T-helper 2 cell treated with Interferon-gamma antibody and Interleukin-4, amounts not matched to agents 5 μg/mL and 100 μg/mL, for 36 hours (primary cell): ENCODE measurements around the gene COLGALT1.

Source experiments
- DNase-seq: peaks from one replicate; pipeline ENCODE4 v3.0.0; 2021; ENCODE audit warnings: low spot score
- H3K27ac Mint-ChIP-seq: one replicate; pipeline ENCODE4 v1.8.0; 2021; ENCODE audit warnings: mild to moderate bottlenecking, mixed read lengths
- H3K27me3 Mint-ChIP-seq: one replicate; pipeline ENCODE4 v1.8.0; 2021; ENCODE audit warnings: low read depth, mixed read lengths
- H3K36me3 Mint-ChIP-seq: one replicate; pipeline ENCODE4 v1.8.0; 2021; ENCODE audit warnings: low read depth, mixed read lengths
- H3K4me1 Mint-ChIP-seq: one replicate; pipeline ENCODE4 v1.8.0; 2021; ENCODE audit warnings: low read depth, mixed read lengths
- H3K4me3 Mint-ChIP-seq: one replicate; pipeline ENCODE4 v1.8.0; 2022; ENCODE audit warnings: mild to moderate bottlenecking, moderate library complexity, mixed read lengths
- H3K9me3 Mint-ChIP-seq: one replicate; pipeline ENCODE4 v1.8.0; 2021; ENCODE audit warnings: mixed read lengths

COLGALT1 gene

DNA sequence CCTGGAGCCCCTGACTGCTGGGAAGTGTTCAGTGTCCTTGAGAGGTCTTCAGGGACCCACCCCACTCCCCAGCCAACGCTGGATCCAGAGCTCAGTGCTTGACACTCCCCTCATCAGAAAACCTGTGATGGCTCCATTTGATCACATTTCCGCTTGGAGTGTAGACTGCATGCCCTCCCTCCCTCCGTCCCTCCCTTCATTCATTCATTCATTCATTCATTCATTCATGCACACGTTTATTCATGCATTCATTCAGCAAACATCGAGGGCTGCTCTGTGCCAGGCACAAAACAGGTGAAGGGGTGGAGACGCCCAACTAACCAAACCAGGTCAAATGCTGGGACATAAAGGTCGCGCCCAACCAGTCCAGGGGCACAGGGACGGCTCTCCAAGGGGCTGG lies 30.3 kb upstream of the COLGALT1 start:
- Mint-ChIP-seq H3K27me3 (peaks cover 5% of the 10 kb centered on the region), H3K4me3 (no peak overlapping the region), H3K4me1 (peaks cover 23% of the 10 kb centered on the region)

DNA sequence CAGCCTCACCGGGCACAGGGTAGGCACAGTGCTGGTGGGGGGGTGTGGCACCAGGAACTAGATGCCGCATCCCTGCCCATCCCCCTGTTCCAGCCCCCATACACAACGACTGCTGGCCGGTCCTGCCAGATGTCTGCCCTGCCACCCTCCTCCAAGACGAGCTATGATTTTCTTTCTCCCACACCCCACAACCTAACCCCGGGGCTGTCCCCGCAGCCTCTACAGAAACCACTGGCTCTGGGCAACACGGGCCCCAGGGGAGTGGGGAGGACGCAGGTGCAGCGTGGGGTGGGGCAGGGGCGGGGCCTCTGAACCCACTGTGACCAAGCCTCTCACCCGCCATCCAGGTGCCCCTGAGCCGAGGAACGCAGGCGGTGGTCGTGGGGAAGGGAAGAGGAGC lies 28.5 kb upstream of the COLGALT1 start:
- Mint-ChIP-seq H3K27me3 (peaks cover 5% of the 10 kb centered on the region), H3K36me3 (peaks cover 6% of the 10 kb centered on the region), H3K4me3 (no peak overlapping the region), H3K9me3 (peaks cover 7% of the 10 kb centered on the region), H3K4me1 (peaks cover 23% of the 10 kb centered on the region), H3K27ac (no peak overlapping the region)
- DNase-seq, result no peak

More for the DNA sequence above, 30.3 kb upstream of the COLGALT1 start:
- H3K27ac Mint-ChIP-seq, result no peak overlapping the region
- H3K36me3 Mint-ChIP-seq, result peaks cover 6% of the 10 kb centered on the region
- peaks cover 7% of the 10 kb centered on the region for H3K9me3 Mint-ChIP-seq
- DNase-seq, result no peak

DNA sequence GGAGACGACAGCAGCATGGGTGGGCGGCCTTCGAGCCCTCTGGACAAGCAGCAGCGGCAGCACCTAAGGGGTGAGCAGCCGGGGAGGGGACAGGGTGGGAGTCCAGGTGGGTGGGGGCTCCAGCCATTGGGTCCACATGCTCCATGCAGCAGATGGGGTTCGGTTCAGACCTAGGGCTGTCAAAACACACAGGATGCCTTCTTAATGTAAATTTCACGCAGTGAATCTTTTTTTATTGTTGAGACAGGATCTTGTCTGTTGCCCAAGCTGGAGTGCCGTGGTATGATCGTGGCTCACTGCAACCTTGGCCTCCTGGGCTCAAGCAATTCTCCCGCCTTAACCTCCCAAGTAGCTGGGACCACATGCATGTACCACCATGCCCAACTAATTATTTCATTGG lies 28.1 kb upstream of the COLGALT1 start:
- peaks cover 7% of the 10 kb centered on the region for H3K9me3 Mint-ChIP-seq
- H3K4me3 Mint-ChIP-seq, result no peak overlapping the region
- DNase-seq, result no peak
- H3K4me1 Mint-ChIP-seq, result peaks cover 23% of the 10 kb centered on the region
- peaks cover 4% of the 10 kb centered on the region for H3K36me3 Mint-ChIP-seq
- no peak overlapping the region for H3K27ac Mint-ChIP-seq
- H3K27me3 Mint-ChIP-seq, result peaks cover 5% of the 10 kb centered on the region

DNA sequence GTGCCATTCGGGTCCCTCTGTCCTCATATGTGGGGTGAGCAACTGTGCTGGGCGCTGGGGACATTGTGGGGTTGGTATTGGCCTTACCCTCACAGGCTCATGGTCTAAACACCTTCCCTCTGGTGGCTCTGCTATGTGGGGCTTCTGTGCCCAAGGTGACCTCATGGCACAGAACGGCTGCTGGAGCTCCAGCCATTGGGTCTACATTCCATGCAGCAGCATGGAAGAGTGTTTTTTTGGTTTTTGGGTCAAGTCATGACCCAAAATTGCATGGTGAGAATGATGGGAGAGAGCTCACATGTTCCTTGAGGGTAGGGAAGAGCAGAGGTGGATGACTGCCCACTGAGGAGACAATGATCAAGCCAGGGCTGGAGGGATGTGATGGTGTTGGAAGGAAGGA lies 26.8 kb upstream of the COLGALT1 start:
- Mint-ChIP-seq H3K36me3 (peaks cover 2% of the 10 kb centered on the region), H3K4me3 (no peak overlapping the region), H3K4me1 (peaks cover 10% of the 10 kb centered on the region), H3K9me3 (peaks cover 7% of the 10 kb centered on the region), H3K27me3 (peaks cover 5% of the 10 kb centered on the region), H3K27ac (no peak overlapping the region)
- DNase-seq, result no peak

DNA sequence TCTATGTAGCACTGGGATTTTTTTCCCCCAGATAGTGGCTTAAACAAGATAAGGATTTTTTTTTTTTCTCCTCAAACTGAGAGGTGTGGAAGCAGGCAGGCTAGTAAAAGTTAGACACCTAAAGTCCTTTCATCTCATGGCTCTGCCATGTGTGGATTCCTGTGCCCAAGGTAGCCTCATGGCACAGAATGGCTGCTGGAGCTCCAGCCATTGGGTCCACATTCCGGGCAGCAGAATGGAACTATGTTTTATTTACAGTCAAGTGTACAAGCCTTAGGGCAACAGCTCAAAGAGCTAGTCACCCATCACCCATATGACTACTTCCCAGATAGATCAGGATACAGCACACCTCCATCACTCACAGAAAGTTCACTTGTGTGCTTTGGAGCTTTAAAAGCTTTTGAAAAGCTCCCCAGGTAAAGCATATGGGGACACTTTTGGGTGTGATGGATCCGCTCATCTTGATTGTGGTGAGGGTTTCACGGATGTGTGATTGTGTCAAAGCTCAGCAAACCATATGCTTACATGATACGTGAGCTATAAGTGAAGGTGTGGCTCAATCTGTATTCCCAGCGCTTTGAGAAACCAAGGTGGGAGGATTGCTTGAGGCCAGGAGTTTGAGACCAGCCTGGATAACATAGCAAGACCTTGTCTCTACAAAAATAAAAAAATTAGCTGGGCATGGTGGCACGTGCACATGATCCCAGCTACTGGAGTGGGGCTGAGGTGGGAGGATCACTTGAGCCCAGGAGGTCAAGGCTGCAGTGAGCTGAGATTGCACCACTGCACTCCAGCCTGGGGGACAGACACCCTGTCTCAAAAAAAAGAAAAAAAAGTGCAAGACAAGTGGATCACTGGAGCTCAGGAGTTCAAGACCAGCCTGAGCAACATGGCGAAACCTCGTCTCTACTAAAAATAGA lies 25.9 kb upstream of the COLGALT1 start:
- Mint-ChIP-seq H3K9me3 (peaks cover 7% of the 10 kb centered on the region), H3K27me3 (peaks cover 5% of the 10 kb centered on the region), H3K4me1 (peaks cover 5% of the 10 kb centered on the region), H3K27ac (no peak overlapping the region), H3K4me3 (no peak overlapping the region), H3K36me3 (peaks cover 2% of the 10 kb centered on the region)
- no peak for DNase-seq

DNA sequence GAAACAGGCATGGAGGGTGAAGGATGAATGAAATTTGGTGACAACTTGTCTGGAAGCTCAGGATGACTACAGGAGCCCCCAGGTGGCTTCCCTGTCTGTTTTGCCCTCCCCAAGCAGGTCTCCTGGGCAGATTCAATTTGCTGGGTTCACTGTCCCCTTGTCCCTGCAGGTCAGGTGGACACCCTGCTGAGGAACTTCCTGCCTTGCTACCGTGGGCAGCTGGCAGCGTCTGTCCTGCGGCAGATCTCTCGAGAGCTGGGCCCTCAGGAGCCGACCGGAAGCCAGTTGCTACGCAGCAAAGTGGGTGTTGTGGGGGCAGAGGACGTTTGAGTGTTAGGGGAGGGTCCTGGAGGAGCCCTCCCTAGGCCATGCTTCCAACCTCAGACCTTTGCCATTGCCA lies 24.9 kb upstream of the COLGALT1 start:
- Mint-ChIP-seq H3K4me3 (no peak overlapping the region), H3K36me3 (no peaks in the 10 kb centered on the region), H3K4me1 (peaks cover 5% of the 10 kb centered on the region), H3K27ac (no peak overlapping the region), H3K9me3 (peaks cover 7% of the 10 kb centered on the region), H3K27me3 (peaks cover 5% of the 10 kb centered on the region)
- no peak for DNase-seq

DNA sequence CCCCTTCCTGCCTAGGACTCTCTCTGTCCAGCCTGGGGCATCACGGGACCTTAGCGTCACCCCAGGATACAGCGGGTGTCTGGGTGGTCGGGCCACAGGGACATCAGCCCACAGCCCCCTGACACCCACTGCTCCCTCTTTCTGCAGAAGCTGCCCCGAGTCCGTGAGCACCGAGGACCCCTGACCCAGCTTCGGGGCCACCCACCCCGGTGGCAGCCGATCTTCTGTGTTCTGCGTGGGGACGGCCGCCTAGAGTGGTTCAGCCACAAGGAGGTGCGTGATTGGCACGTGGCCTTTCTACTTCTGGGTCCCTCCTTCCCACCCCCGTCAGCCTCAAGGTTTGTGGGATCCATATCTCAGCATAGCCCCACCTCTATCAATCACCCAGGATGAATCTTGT lies 23.3 kb upstream of the COLGALT1 start:
- no peaks in the 10 kb centered on the region for H3K36me3 Mint-ChIP-seq
- DNase-seq, result no peak
- peaks cover 1% of the 10 kb centered on the region for H3K4me1 Mint-ChIP-seq
- H3K9me3 Mint-ChIP-seq, result peaks cover 7% of the 10 kb centered on the region
- H3K27me3 Mint-ChIP-seq, result peaks cover 10% of the 10 kb centered on the region
- H3K27ac Mint-ChIP-seq, result no peak overlapping the region
- no peak overlapping the region for H3K4me3 Mint-ChIP-seq

DNA sequence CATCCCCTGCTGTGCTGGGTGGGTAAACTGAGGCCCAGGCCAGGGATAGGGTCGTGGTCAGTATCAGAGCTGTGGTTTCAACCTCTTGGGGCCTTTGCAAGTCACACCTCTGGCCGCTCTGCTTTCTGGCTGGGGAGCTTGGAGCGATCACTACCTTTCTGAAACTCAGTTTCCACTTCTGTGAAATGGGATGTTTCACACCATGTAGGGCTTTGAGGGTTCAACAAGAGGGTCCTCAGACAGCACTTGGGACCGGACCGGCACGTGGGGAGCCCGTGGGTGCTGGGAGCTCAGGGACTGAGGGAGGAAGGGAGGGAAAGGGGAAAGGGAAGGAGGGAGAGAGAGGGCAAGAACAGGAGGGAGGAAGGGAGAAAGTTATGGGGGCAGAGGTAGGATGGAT lies 22.9 kb upstream of the COLGALT1 start:
- DNase-seq, result no peak
- Mint-ChIP-seq H3K4me1 (peaks cover 1% of the 10 kb centered on the region), H3K9me3 (peaks cover 7% of the 10 kb centered on the region), H3K27me3 (peaks cover 14% of the 10 kb centered on the region), H3K4me3 (no peak overlapping the region), H3K36me3 (no peaks in the 10 kb centered on the region), H3K27ac (no peak overlapping the region)

DNA sequence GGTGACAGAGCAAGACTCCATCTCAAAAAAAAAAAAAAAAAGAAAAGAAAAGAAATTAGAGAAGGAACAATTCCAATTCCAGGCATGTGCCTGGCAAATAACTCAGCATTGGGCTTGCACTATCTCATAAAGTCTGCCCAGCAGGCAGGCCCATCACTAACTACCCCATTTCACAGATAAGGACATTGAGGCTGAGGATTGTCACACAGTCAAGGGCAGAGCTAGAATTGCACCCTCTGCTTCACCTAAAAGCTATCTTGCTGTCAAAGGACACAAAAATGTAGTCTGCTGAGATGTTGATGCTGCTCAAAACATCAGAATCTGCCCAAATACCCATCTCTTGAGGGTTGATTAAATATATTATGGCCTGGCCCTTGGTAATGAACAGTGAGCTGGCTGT lies 20.7 kb upstream of the COLGALT1 start:
- no peak overlapping the region for H3K4me3 Mint-ChIP-seq
- no peaks in the 10 kb centered on the region for H3K36me3 Mint-ChIP-seq
- H3K4me1 Mint-ChIP-seq, result peaks cover 10% of the 10 kb centered on the region
- H3K9me3 Mint-ChIP-seq, result no peaks in the 10 kb centered on the region
- DNase-seq, result no peak
- H3K27ac Mint-ChIP-seq, result no peak overlapping the region
- peaks cover 24% of the 10 kb centered on the region for H3K27me3 Mint-ChIP-seq

DNA sequence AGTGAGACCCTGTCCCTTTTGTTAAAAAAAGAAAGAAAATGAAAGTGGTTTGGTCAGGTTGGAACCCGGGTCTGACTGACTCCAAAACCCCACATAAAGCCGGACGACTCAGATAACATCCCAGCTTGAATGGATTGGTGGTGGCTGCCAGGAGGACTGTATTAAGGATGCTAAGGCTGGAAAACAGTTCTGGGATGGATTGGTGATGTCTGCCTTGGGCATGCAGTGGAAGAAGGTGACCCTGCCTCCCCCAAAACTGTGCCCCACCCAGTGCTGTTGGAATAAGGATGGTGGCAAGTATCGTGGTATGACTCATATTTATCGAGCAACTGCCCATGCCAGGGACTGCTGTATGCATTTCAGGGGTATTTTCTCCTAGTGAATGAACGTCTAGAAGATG lies 18.5 kb upstream of the COLGALT1 start:
- Mint-ChIP-seq H3K4me1 (peaks cover 14% of the 10 kb centered on the region), H3K4me3 (no peak overlapping the region), H3K9me3 (no peaks in the 10 kb centered on the region), H3K27ac (no peak overlapping the region), H3K36me3 (no peaks in the 10 kb centered on the region), H3K27me3 (peaks cover 24% of the 10 kb centered on the region)
- DNase-seq, result no peak

DNA sequence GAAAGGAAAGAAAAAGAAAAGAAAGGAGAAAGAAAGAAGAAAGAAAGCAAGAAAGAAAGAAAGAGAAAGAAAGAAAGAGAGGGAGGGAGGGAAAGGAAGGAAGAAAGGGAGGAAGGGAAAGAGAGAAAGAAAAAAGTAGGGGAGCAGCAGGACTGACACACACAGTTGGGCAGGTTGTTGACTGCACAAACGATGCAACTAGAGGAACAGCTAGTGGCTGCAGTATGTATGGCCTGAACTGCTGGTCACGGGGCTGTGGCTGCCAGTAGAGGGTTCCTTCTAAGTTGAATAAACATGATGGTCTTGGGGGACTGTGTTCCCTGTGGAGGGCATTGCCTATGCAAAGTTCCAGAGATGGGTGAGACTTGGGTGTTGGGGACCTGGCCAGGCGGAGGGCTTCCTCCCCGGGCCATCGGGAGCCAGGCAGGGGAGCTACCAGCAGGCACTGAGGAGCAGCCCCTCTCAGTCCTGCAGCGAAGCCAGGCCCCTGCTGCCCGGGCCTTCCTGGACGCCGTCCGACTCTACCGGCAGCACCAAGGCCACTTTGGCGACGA lies 16.7 kb upstream of the COLGALT1 start:
- peak overlapping the region; percentile 78 for H3K4me3 Mint-ChIP-seq
- no peak for DNase-seq
- H3K36me3 Mint-ChIP-seq, result no peaks in the 10 kb centered on the region
- no peaks in the 10 kb centered on the region for H3K9me3 Mint-ChIP-seq
- H3K4me1 Mint-ChIP-seq, result peaks cover 14% of the 10 kb centered on the region
- peaks cover 24% of the 10 kb centered on the region for H3K27me3 Mint-ChIP-seq
- H3K27ac Mint-ChIP-seq, result peak overlapping the region; percentile 68

DNA sequence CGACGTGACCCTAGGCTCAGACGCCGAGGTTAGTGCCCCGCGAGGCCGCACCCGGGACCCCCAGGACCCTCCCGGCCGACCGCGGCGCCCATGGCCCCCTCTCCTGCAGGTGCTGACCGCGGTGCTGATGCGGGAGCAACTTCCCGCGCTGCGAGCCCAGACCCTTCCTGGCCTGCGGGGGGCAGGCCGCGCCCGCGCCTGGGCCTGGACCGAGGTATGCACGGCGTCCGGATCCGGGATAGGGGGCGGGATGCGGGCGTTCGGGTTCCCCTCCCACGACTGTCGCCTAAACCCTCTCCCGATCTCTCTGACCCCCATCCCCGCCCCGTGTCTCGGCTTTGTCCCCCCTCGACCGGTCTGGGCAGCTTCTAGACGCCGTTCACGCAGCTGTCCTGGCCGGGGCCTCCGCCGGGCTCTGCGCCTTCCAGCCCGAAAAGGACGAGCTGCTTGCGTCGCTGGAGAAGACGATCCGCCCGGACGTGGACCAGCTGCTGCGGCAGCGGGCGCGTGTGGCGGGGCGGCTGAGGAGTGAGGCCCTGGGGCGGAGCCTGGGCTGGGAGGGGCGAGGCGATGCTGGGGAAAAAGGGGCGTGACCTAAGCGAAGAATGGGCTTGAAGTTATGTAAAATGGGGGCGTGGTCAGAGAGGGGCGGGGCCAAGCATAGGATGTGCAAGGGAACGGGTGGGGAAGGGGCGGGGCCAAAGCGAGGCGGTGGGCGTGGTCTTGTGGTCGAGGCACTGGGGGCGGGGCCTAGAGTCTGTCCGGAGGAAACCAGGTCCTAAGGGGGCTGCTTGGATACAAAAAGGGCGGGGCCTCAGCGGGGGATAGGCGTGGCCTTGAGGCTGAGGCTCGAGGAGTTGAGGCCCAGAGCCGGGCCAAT lies 16.0 kb upstream of the COLGALT1 start:
- Mint-ChIP-seq H3K36me3 (no peaks in the 10 kb centered on the region), H3K27me3 (peaks cover 24% of the 10 kb centered on the region), H3K4me1 (peaks cover 14% of the 10 kb centered on the region), H3K4me3 (peak overlapping the region; percentile 85), H3K9me3 (no peaks in the 10 kb centered on the region), H3K27ac (peak overlapping the region; percentile 62)
- peak; percentile 93 for DNase-seq

DNA sequence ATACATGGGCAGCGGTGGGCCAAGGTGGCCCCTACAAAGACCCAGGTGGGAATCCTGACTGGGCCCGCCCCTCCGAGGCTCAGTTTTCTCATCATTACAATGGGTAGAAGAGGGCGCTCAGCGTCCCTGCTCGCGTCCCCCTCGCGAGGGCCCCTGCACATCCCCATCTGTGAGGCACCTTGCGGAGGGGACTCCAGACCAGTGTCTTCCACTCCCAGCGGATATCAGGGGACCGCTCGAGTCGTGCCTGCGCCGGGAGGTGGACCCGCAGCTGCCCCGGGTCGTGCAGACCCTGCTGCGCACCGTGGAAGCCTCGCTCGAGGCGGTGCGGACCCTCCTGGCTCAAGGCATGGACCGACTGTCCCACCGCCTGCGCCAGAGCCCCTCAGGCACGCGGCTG lies 15.3 kb upstream of the COLGALT1 start:
- peaks cover 24% of the 10 kb centered on the region for H3K27me3 Mint-ChIP-seq
- peaks cover 14% of the 10 kb centered on the region for H3K4me1 Mint-ChIP-seq
- no peak overlapping the region for H3K27ac Mint-ChIP-seq
- H3K4me3 Mint-ChIP-seq, result no peak overlapping the region
- H3K9me3 Mint-ChIP-seq, result no peaks in the 10 kb centered on the region
- H3K36me3 Mint-ChIP-seq, result no peaks in the 10 kb centered on the region
- no peak for DNase-seq
